ENCODE results near the gene RNF212. TPM values are rescaled to one million over a fixed set of nuclear protein-coding genes. Genes with fewer than 3 reads are reported as not detected.

The RNF212 gene
- total RNA-seq, 1 experiment from 2014 or later: 2.4 TPM

DNA sequence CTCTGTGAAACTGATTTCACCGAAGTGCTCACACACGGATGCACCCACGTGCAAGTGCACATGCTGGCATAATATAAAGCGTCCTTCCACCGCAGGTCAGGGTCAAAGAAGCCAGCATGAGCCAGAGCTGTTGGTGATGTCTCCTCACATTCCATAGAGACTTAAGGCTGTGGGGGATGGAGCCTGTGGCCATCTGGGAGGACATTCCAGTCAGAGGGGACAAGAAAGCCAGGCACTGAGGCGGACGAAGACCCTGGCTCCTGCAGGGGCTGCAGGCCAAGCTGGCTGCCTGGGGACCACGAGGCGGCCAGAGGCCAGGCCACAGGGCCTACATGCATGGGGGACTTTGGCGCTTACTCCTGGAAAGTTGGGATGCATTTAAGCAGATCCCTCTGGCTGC is 7.7 kb downstream of the RNF212 start:
- Histone ChIP-seq H3K4me1 (ENCODE audit: insufficient read depth, low read length, poor library complexity, severe bottlenecking) (no peaks in the 10 kb centered on the region), H3K27ac (ENCODE audit: low read depth, low read length, poor library complexity, severe bottlenecking) (no peak overlapping the region), H3K27me3 (replicated peaks; ENCODE audit: insufficient read depth, low read depth, low read length, poor library complexity) (no peaks in the 10 kb centered on the region), H3K9me3 (ENCODE audit: low read depth, low read length, poor library complexity, severe bottlenecking) (no peaks in the 10 kb centered on the region), H3K4me3 (ENCODE audit: low read depth, low read length, poor library complexity, severe bottlenecking) (no peak overlapping the region), H3K36me3 (ENCODE audit: insufficient read depth, low read length, poor library complexity, severe bottlenecking) (no peaks in the 10 kb centered on the region)
- TF ChIP-seq, protein P1, sequence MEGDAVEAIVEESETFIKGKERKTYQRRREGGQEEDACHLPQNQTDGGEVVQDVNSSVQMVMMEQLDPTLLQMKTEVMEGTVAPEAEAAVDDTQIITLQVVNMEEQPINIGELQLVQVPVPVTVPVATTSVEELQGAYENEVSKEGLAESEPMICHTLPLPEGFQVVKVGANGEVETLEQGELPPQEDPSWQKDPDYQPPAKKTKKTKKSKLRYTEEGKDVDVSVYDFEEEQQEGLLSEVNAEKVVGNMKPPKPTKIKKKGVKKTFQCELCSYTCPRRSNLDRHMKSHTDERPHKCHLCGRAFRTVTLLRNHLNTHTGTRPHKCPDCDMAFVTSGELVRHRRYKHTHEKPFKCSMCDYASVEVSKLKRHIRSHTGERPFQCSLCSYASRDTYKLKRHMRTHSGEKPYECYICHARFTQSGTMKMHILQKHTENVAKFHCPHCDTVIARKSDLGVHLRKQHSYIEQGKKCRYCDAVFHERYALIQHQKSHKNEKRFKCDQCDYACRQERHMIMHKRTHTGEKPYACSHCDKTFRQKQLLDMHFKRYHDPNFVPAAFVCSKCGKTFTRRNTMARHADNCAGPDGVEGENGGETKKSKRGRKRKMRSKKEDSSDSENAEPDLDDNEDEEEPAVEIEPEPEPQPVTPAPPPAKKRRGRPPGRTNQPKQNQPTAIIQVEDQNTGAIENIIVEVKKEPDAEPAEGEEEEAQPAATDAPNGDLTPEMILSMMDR (conservative IDR thresholded peaks at IDR 0.05; ENCODE audit: low read depth, low read length): no peak
- TF ChIP-seq EZH2 (IDR thresholded peaks at IDR 0.05; ENCODE audit: borderline replicate concordance, low read depth, low read length, poor library complexity, severe bottlenecking): no peak
- no peak for DNase-seq (ENCODE audit: low spot score)
- BruUV-seq (replicated peaks): no TSS peak
- intact Hi-C loops (cut with micrococcal nuclease; ENCODE audit: unreplicated experiment): no loop called here
- ChIA-PET CTCF (no interaction called here), POLR2A (ENCODE audit: low non-redundant PET) (no interaction called here)

DNA sequence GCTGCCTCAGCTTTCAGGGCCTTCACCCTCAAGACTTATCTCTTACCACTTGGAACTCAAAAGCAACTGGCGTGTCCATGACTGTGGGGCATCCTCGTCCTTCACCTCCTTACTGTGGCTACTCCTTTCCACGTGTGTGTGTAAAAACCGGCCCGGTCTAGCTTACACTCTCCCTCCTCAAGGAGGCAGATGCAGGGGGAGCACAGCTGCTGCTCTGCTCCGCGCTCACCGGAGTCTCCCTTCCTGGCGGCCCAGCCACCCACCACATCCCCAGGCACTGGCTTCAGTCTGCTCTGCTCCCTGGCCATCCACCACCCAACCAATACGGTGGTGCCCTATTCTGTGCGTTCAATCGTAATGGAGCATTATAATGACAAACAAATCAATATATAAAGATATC is 8.3 kb downstream of the RNF212 start:
- Histone ChIP-seq H3K36me3 (ENCODE audit: insufficient read depth, low read length, poor library complexity, severe bottlenecking) (no peaks in the 10 kb centered on the region), H3K4me3 (ENCODE audit: low read depth, low read length, poor library complexity, severe bottlenecking) (no peak overlapping the region), H3K27ac (ENCODE audit: low read depth, low read length, poor library complexity, severe bottlenecking) (no peak overlapping the region), H3K9me3 (ENCODE audit: low read depth, low read length, poor library complexity, severe bottlenecking) (no peaks in the 10 kb centered on the region), H3K4me1 (ENCODE audit: insufficient read depth, low read length, poor library complexity, severe bottlenecking) (no peaks in the 10 kb centered on the region), H3K27me3 (replicated peaks; ENCODE audit: insufficient read depth, low read depth, low read length, poor library complexity) (no peaks in the 10 kb centered on the region)
- CTCF ChIA-PET: no interaction called here
- intact Hi-C loops (cut with micrococcal nuclease; ENCODE audit: unreplicated experiment): no loop called here
- no peak for DNase-seq (ENCODE audit: low spot score)
- POLR2A ChIA-PET (ENCODE audit: low non-redundant PET): no interaction called here
- TF ChIP-seq EZH2 (IDR thresholded peaks at IDR 0.05; ENCODE audit: borderline replicate concordance, low read depth, low read length, poor library complexity, severe bottlenecking): no peak
- TF ChIP-seq, protein P1 (conservative IDR thresholded peaks at IDR 0.05; ENCODE audit: low read depth, low read length): no peak
- BruUV-seq (replicated peaks): no TSS peak

DNA sequence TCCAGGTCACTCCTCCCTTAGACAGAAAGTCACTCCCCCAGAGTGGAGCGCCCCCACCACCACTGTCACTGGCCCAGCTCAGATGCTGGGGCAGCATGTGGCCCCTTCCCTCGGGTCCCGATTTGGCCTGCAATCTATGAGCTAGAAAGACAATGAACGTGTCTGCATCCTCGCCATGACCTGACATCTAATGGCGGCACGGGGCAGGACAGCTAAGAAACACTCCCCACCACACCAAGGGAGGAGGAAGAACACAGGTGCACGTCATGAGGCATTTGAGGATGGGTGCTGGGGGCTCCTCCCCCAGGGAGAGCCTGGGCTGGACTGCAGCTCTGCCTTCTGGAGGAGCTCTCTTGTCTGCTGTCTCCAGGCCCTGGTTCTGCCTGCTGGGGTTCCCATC is 8.7 kb downstream of the RNF212 start:
- no peak overlapping the region for H3K4me3 ChIP-seq (ENCODE audit: low read depth, low read length, poor library complexity, severe bottlenecking)

More for the DNA sequence above, 8.7 kb downstream of the RNF212 start:
- no TSS peak for BruUV-seq (replicated peaks)
- DNase-seq (ENCODE audit: low spot score): no peak
- H3K27ac ChIP-seq (ENCODE audit: low read depth, low read length, poor library complexity, severe bottlenecking): no peak overlapping the region
- POLR2A ChIA-PET (ENCODE audit: low non-redundant PET): no interaction called here
- intact Hi-C loops (cut with micrococcal nuclease; ENCODE audit: unreplicated experiment): no loop called here
- no peaks in the 10 kb centered on the region for H3K9me3 ChIP-seq (ENCODE audit: low read depth, low read length, poor library complexity, severe bottlenecking)
- no peaks in the 10 kb centered on the region for H3K36me3 ChIP-seq (ENCODE audit: insufficient read depth, low read length, poor library complexity, severe bottlenecking)
- CTCF ChIA-PET: no interaction called here
- H3K27me3 ChIP-seq (replicated peaks; ENCODE audit: insufficient read depth, low read depth, low read length, poor library complexity): no peaks in the 10 kb centered on the region
- TF ChIP-seq, protein P1 (conservative IDR thresholded peaks at IDR 0.05; ENCODE audit: low read depth, low read length): no peak
- TF ChIP-seq EZH2 (IDR thresholded peaks at IDR 0.05; ENCODE audit: borderline replicate concordance, low read depth, low read length, poor library complexity, severe bottlenecking): no peak
- no peaks in the 10 kb centered on the region for H3K4me1 ChIP-seq (ENCODE audit: insufficient read depth, low read length, poor library complexity, severe bottlenecking)
